Fibroblast of the aortic adventitia (primary cell): ENCODE data around the gene BRI3. TPM values are rescaled to one million over a fixed set of nuclear protein-coding genes. Genes with fewer than 3 reads are reported as not detected.

Source experiments
- DNase-seq: peaks from one replicate; pipeline ENCODE4 v3.0.0-alpha.2; 2010; ENCODE audit warnings: low read depth
- H3K4me3 ChIP-seq: 2 replicates; pipeline ENCODE4 v1.5.1; 2011; ENCODE audit warnings: low read depth, mild to moderate bottlenecking, control low read depth, low read length, moderate library complexity
- total RNA-seq: library from RNA; depleted of rRNA; stranded (reverse); fragments of >200 nt; gene quantifications from 2 replicates; pipeline ENCODE4 v1.2.3, GENCODE V29; 2012; ENCODE audit warnings: low replicate concordance
- TF ChIP-seq, protein P1 (sequence below): IDR thresholded peaks from 2 replicates; pipeline ENCODE4 v1.5.1; 2011; ENCODE audit warnings: mild to moderate bottlenecking, low read length, control low read depth, inconsistent platforms; ENCODE audit not compliant: insufficient read depth

Gene BRI3
- total RNA-seq, 1 donor, result 105 TPM

DNA sequence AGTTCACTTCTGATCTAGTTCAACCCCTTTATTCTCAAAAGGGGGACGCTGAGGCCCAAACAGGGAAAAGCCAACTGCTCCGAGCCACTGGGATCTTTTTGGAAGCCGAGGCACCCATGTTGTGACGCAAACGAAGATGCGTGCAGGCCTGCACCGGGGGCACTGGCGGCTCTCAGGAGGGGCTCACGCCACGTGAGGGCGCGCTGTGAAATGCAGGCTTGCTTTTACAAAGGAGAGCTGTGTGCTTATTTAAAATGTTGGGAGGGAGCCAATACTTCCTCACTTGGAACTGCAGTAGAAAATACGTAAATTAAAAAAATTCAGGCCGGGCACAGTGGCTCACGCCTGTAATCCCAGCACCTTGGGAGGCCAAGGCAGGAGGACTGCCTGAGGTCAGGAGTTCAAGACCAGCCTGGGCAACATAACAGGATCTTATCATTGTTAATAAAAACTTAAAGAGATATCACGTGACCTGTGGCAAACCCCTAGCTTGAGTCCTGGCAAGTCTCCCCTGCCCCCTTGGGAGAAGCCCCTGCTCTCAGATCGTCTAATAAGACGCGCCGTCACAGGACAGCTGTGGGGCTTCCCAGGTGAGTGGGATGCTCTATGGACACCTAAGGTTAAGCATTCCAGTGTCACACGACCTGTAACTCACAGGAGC is 16.3 kb downstream of the BRI3 start:
- H3K4me3 ChIP-seq, result no peak overlapping the region
- no peak for DNase-seq
- TF ChIP-seq, protein P1, sequence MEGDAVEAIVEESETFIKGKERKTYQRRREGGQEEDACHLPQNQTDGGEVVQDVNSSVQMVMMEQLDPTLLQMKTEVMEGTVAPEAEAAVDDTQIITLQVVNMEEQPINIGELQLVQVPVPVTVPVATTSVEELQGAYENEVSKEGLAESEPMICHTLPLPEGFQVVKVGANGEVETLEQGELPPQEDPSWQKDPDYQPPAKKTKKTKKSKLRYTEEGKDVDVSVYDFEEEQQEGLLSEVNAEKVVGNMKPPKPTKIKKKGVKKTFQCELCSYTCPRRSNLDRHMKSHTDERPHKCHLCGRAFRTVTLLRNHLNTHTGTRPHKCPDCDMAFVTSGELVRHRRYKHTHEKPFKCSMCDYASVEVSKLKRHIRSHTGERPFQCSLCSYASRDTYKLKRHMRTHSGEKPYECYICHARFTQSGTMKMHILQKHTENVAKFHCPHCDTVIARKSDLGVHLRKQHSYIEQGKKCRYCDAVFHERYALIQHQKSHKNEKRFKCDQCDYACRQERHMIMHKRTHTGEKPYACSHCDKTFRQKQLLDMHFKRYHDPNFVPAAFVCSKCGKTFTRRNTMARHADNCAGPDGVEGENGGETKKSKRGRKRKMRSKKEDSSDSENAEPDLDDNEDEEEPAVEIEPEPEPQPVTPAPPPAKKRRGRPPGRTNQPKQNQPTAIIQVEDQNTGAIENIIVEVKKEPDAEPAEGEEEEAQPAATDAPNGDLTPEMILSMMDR, result no peak

DNA sequence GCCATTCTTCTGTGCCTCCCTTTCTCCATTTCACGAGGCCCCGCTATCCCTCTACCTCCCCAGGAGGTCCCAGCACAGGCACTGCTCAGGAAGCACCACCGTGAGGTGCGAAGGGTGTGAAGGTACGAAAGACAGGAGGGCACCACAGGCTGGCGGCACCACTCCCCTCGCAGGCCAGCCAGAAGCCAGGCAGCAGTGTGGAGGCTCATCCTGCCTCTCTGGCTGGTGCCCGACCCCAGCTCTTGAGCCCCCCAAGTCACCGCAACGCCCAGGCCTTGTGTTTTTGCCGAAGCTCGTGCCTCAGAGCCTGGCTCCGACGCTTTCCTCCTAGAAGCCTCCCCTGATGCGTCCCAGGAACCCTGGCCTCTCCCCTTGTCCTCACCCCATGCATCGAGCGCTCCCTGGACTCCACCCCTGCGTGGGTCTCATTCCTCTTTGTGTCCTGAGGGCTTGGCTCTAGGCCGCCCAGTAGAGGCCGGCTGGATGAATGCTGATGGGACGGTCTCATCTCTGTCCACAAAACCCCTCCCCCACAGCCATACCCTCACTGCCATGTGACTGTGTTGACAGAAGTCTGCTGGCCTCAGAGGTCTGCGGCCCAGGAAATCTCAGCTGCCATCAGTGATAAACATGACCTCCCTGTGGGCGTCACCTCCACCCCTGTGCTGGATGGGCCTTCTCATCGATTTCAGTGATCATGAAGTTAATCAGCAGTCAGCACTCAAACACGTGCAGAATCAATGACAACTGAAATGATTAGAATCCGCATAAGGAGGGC is 19.3 kb downstream of the BRI3 start:
- TF ChIP-seq, protein P1, result no peak
- DNase-seq, result no peak
- H3K4me3 ChIP-seq, result no peak overlapping the region

DNA sequence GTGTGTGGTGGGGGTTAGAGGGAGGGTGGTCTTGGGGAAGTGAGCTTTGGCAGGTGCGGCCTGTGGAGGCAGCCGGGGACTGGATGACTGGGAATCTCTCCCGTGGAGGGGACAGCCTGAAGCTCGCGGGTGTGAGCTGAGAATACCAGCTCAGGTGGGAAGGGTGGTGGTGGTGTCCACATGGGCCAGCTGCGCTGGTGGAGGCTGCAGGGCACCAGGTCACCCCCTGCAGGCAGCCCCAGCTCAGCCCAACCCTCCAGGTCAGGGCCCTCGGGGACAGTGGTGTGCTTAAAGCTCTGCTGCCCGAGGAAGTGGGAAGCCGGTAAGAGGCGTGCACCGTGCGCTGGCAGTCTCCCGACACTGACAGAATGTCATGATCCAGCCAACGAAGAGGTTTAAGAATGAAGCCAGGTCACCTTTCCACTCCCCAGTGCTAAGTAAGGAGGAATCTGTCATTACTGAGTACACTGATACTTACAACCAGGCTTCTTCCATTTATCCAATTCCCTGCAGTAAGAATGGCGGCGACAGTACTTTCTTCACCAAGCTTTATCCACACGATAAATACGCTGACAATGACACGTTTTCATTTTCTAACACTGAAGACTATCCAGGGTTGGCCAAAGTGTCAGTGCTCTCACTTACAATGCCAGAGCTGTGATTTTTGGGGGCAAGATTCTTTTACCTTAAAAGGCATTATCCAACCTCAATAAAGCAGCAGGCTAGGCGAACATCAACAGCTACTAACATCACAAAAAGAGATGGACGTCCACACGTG is 20.4 kb downstream of the BRI3 start:
- no peak overlapping the region for H3K4me3 ChIP-seq
- DNase-seq, result no peak
- TF ChIP-seq, protein P1, result no peak

DNA sequence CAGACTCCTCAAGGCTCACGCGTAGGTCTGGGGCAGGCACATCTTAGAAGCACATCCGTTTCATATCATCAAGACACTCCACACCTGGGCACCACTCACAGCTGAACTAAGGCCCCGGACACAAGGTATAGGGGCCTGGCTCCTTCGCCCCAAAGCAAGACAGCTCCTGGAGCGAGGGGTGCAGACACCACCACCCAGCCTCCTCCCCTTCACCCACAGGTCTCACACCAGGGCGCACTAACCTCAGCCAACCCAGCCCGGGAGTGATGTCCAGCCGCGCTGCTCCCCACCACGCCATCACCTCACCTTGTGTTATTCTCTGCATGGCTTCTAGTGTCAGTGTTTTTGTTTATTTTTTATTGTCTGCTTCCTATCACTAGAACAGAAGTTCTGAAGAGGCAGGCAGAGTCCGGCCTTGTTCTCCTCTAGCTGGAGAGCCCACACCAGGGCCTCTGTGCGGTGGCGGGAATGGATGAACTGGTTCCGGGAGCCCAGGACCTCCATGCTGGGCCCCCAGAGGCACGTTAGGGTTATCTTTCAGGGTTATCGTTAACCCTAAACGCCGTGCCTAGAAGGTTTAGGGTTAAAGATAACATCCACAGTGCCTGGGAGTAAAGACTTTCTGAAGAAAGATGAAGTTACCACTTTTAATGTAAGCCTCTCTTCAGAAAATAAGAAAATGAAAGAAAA is 21.8 kb downstream of the BRI3 start:
- no peak for DNase-seq
- H3K4me3 ChIP-seq, result no peak overlapping the region
- TF ChIP-seq, protein P1, result no peak

DNA sequence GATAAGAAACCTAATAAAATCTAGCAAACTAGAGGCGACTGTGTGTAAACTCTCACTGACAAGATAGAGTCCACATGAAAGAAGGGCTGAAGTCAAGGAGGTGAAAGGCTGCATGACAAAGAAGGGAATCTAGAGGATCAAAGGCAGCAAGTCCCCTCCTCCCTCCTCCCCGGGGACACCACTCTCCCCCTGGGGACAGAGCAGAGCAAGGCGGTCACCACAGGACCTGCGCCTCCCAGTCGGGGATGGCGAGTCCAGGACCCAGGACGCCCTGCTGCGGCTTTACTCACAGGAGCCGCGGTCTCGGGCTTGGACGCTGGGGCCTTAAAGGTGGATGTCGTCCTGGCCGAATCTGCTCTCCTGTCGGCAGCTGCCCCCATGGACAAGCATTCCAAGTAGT is 22.4 kb downstream of the BRI3 start:
- DNase-seq, result no peak
- TF ChIP-seq, protein P1, result no peak

DNA sequence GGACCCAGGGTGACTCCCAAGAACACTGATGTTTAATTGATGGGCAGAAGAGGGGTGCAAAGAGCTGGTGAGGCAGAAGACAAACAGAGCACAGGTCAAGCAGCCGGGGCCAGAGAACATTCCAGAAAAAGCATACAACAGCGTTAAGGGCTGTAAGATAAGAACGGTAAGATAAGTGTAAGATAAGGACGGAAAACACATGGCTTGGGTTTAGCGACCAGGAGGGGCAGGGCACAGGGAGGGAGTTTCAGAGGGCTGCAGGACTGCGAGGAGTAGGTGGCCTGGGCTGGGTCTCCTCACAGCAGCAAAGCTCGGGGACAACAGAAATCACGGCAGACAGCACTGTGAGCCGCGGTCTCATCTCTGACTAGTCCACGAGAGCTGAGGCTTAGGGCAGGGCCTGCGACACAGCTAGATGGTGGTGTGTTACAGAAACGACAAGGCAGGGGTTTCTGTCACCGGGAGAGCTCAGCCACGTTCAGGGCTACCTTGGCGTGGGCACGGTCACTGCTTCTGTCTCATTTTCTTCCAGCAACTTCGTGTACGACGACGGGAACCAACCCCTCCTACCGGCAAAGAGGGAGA is 24.6 kb downstream of the BRI3 start:
- TF ChIP-seq, protein P1, result no peak
- no peak for DNase-seq

More for the DNA sequence above, 22.4 kb downstream of the BRI3 start:
- no peak overlapping the region for H3K4me3 ChIP-seq

More for the DNA sequence above, 24.6 kb downstream of the BRI3 start:
- H3K4me3 ChIP-seq, result no peak overlapping the region
